ENCODE data around the gene ERFL. TPM values are rescaled to one million over a fixed set of nuclear protein-coding genes. Genes with fewer than 3 reads are reported as not detected.

ERFL gene
- total and polyA plus RNA-seq, 2 experiments from 2014 or later: 0.69 TPM; not detected in 1

GRCh38 chr19:41862445-41862986 is 65.7 kb downstream of the ERFL start:
- Histone ChIP-seq H3K27me3 (ENCODE audit: insufficient read depth) (no peaks in the 10 kb centered on the region), H3K4me2 (peak overlapping the region; percentile 99), H3K79me2 (replicated peaks; ENCODE audit: insufficient read depth) (peaks cover 72% of the 10 kb centered on the region), H2AFZ (no peak overlapping the region), H3K36me3 (ENCODE audit: insufficient read depth) (peaks cover 63% of the 10 kb centered on the region), H3K4me1 (ENCODE audit: insufficient read depth) (peaks cover 41% of the 10 kb centered on the region), H3K27ac (ENCODE audit: low read depth) (peak overlapping the region; percentile 98), H3K4me3 (peak overlapping the region; percentile 69), H3K9me2 (ENCODE audit: insufficient read depth) (no peaks in the 10 kb centered on the region), H4K20me1 (replicated peaks; ENCODE audit: insufficient read depth) (peaks cover 60% of the 10 kb centered on the region), H3F3A (replicated peaks; ENCODE audit: low read depth) (peaks cover 65% of the 10 kb centered on the region)
- TF ChIP-seq ZNF114 (CRISPR knock-in tag; IDR thresholded peaks at IDR 0.05) (no peak), CREB1 (CRISPR knock-in tag; IDR thresholded peaks at IDR 0.05; ENCODE audit: low read depth) (no peak), POLR2AphosphoS5 (IDR thresholded peaks at IDR 0.05; ENCODE audit: low read depth) (no peak), CTCF (conservative IDR thresholded peaks at IDR 0.05; ENCODE audit: low read depth in 2 of 2) (no peak), ZNF331 (CRISPR knock-in tag; IDR thresholded peaks at IDR 0.05; ENCODE audit: low read depth) (no peak), NANOG (IDR thresholded peaks at IDR 0.05; ENCODE audit: borderline replicate concordance) (no peak), ZNF462 (CRISPR knock-in tag; IDR thresholded peaks at IDR 0.05) (no peak), EZH2phosphoT487 (IDR thresholded peaks at IDR 0.05; ENCODE audit: unreplicated experiment) (no peak), REST (IDR thresholded peaks at IDR 0.05; ENCODE audit: unreplicated experiment) (no peak), ETS1 (IDR thresholded peaks at IDR 0.05) (no peak), EZH2 (IDR thresholded peaks at IDR 0.05; ENCODE audit: low read depth, unreplicated experiment) (no peak), JUNB (IDR thresholded peaks at IDR 0.05; ENCODE audit: unreplicated experiment) (no peak), STAT1 (IDR thresholded peaks at IDR 0.05; ENCODE audit: unreplicated experiment) (no peak)
- ATAC-seq (no peak), DNase-seq (ENCODE audit: low spot score) (no peak)
- Mint-ChIP-seq H3K4me3 (peak overlapping the region; percentile 85), H3K9me3 (peaks cover 3% of the 10 kb centered on the region; the same call in 1 of the 3 replicates), H3K27me3 (ENCODE audit: insufficient read depth, low read depth, poor library complexity) (peaks cover 28% of the 10 kb centered on the region), H3K36me3 (ENCODE audit: low read depth) (peaks cover 72% of the 10 kb centered on the region), H3K27ac (peak overlapping the region; percentile 70; the same call in 1 of the 2 replicates), H3K4me1 (peaks cover 42% of the 10 kb centered on the region)

Data from GM23338 (cell line).